ENCODE data around the gene TNNI2. TPM values are rescaled to one million over a fixed set of nuclear protein-coding genes. Genes with fewer than 3 reads are reported as not detected.

Gene TNNI2
- total RNA-seq, 1 experiment from 2014 or later, result 0.55 TPM

GRCh38 chr11:1821562-1821961, 17.2 kb upstream of the TNNI2 start:
- Histone ChIP-seq H2AFZ (ENCODE audit: low read length) (no peak overlapping the region), H3K27ac (ENCODE audit: low read length) (no peak overlapping the region), H3F3A (ENCODE audit: low read length, unreplicated experiment) (no peaks in the 10 kb centered on the region), H3K9me2 (replicated peaks; ENCODE audit: low read length) (no peaks in the 10 kb centered on the region), H3K4me2 (ENCODE audit: low read length) (no peak overlapping the region), H3K4me1 (ENCODE audit: insufficient read depth, low read length) (peaks cover under 1% of the 10 kb centered on the region; the same call in 1 of the 2 replicates), H3K4me3 (ENCODE audit: low read length) (no peak overlapping the region), H3K9ac (ENCODE audit: low read length) (no peak overlapping the region), H3K9me3 (ENCODE audit: low read length) (no peaks in the 10 kb centered on the region), H3K27me3 (ENCODE audit: low read length) (no peaks in the 10 kb centered on the region), H3K36me3 (ENCODE audit: low read depth, low read length) (no peaks in the 10 kb centered on the region), H4K20me1 (ENCODE audit: low read length) (no peaks in the 10 kb centered on the region), H3K79me2 (ENCODE audit: low read length) (no peaks in the 10 kb centered on the region)
- no TSS peak for BruUV-seq (replicated peaks)
- intact Hi-C loops (cut with micrococcal nuclease), result no loop called here
- DNase-seq (no peak), ATAC-seq (no peak)
- TF ChIP-seq EZH2 (IDR thresholded peaks at IDR 0.05; ENCODE audit: low read length, unreplicated experiment) (no peak), EZH2phosphoT487 (IDR thresholded peaks at IDR 0.05; ENCODE audit: borderline replicate concordance, low read length) (no peak), CTCF (conservative IDR thresholded peaks at IDR 0.05; ENCODE audit: low read depth, low read length) (no peak)
- CTCF ChIA-PET, result no interaction called here
- POLR2A ChIA-PET (ENCODE audit: unreplicated experiment), result no interaction called here

- Histone ChIP-seq H3K36me3 (ENCODE audit: low read depth, low read length) (no peaks in the 10 kb centered on the region), H2AFZ (ENCODE audit: low read length) (no peak overlapping the region), H3K79me2 (ENCODE audit: low read length) (no peaks in the 10 kb centered on the region), H3K4me1 (ENCODE audit: insufficient read depth, low read length) (peaks cover 13% of the 10 kb centered on the region), H3K4me3 (ENCODE audit: low read length) (no peak overlapping the region), H3K9me3 (ENCODE audit: low read length) (no peaks in the 10 kb centered on the region), H3K27me3 (ENCODE audit: low read length) (no peaks in the 10 kb centered on the region), H3K27ac (ENCODE audit: low read length) (no peak overlapping the region), H3K9ac (ENCODE audit: low read length) (no peak overlapping the region), H3F3A (ENCODE audit: low read length, unreplicated experiment) (no peaks in the 10 kb centered on the region), H4K20me1 (ENCODE audit: low read length) (no peaks in the 10 kb centered on the region), H3K4me2 (ENCODE audit: low read length) (no peak overlapping the region), H3K9me2 (replicated peaks; ENCODE audit: low read length) (no peaks in the 10 kb centered on the region)
- TF ChIP-seq EZH2 (IDR thresholded peaks at IDR 0.05; ENCODE audit: low read length, unreplicated experiment) (no peak), CTCF (conservative IDR thresholded peaks at IDR 0.05; ENCODE audit: low read depth, low read length) (no peak), EZH2phosphoT487 (IDR thresholded peaks at IDR 0.05; ENCODE audit: borderline replicate concordance, low read length) (no peak)
- CTCF ChIA-PET, result interaction anchor here (0.5 kb wide), 1 partner anchor 10 kb away, joined by 7 read pairs; no protein-coding TSS in a partner anchor
- intact Hi-C loops (cut with micrococcal nuclease), result no loop called here
- ATAC-seq (no peak), DNase-seq (no peak)
- no TSS peak for BruUV-seq (replicated peaks)
- POLR2A ChIA-PET (ENCODE audit: unreplicated experiment), result no interaction called here
Observed at GRCh38 chr11:1822648-1823375, 16.0 kb upstream of the TNNI2 start.

Data from PC-3 (cell line).